GM18907 (cell line): ENCODE data around the gene CALCB.

Experiments used
- ATAC-seq: cut with Tn5 transposase; IDR thresholded peaks from one replicate; pipeline ENCODE4 v1.9.1; 2021; ENCODE audit warnings: mild to moderate bottlenecking, moderate library complexity; ENCODE audit not compliant: unreplicated experiment

The CALCB gene

DNA sequence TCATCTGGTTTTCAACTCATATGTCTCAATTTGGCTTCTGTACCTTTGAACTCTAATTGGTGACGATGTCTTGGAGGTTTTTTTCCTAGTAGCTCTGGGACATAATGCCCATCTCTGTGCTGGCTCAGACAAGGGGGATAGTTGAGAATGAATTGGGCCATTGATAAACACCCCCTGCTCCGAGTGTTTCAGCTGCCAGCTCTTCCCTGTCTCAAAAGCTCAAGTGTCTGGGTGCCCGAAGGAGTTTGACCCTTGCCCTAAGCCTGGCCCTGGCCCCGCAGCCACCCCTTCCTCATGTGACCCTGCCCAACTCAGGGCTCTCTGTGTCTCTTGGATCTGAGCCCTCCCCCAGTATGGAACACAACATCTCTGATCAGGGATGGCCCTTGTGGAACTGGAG, 44.4 kb downstream of the CALCB start:
- ATAC-seq = no peak

DNA sequence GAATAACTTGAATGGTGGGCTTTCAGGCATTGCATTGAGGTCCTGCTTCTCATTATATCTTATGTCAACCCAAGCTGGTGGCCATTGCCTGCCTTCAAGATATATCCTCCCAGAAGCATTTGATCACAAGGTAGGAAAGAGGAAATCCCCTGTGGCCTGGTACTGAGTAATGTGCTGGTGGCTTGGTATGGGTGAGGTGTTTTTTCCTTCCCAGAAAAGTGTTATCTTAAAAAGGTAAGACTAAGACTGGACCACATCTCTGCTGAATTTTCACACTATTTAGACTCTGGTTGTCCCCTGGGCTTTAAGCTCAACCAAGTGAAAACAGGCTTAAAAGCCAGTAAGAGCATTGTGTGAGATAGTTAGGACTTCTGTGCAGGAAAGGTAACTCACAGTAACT, 45.0 kb downstream of the CALCB start:
- ATAC-seq = no peak

DNA sequence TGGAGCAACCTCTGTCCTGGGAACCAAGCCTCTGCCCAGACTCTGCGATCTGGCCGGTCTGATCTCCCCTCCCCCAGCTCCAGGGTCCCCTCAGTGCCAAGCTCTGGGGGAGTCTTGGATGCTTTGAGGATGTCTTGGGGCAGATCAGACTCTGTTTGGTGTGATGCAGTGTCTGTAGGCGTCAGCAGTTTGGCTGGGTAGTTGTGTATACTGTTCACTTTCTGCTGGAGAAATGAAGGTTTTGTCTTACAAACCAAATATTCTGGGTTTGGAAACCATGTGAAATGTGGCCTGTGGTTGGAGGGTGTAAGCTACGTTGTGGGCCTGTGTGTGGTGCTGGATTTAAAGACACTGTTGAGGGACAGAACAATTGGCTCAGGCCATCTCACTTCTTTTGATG, 46.0 kb downstream of the CALCB start:
- no peak for ATAC-seq

DNA sequence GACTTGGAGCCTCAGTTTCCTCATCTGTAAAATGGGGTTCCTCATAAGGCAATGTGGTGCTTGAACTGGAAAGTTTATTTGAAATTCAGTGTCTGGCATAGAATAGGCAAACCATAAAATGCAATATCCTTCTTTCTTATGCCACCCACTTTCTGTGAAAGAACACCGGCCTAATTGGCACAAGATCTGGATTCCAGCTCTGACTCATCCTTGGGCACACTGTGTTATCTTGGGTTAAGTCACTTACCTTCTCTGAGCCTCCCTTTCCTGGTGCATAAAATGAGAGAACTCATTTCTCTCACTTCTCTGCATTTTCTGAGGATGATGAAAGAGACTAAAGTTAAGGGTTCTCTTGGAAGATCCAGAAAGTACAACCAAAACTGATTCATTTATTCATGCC, 46.4 kb downstream of the CALCB start:
- no peak for ATAC-seq

DNA sequence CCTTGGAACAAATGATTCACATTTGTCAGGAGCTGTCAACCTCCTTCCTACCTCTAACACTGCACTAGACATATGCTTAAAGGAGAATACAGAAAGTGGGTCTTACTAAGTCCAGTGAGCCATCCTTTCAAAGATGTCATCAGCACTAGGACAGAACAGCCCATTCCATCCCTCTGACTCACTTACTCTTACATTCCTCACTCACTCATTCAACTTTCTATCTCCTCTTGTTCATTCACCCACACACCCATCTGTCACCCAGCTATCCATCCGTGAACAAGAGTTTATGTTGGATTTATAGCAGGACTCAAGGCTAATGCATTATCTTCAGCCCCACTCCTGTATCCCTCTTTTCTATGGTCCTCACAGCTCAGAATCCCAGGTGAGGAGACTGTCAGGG, 50.5 kb downstream of the CALCB start:
- ATAC-seq = no peak

DNA sequence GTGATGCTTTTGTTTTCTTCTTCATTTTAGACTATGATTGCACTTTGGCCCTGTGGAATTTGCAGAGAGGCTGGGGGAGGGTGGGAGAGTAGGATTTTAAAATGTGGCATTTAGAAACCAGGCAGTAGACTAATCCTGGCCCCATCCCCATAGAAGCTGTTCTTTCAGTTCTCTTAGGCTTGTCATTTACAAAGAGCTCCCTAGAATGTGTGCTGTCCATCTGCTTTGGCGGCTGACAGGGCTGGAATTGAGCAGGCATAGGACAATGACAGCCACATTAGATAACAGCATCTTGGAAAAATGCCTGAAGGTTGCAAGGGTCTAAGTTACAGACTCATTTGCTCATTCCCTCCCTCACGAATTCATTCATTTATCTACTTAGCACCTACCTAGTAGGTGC, 51.1 kb downstream of the CALCB start:
- no peak for ATAC-seq

DNA sequence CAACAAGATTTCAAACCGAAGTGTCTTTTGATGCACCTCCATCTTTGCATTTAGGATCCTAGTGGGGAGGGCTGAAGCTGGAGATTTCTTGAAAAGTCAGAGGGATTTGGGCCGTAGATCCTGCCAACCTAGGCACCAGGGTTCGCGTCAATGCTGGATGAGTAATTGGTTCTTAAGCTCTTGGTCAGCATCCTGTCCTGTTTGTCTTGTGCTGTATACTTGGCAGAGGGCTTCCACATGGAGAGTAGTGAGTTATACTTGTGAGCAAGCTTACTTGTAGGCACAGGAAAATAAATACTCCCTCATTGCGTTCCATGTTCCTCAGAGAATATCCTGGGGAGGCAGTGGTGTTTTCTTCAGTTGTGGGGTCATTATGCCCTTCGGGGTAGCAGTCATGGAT, 53.9 kb downstream of the CALCB start:
- ATAC-seq = no peak
